Astrocyte (in vitro differentiated cells and primary cell): ENCODE measurements around the gene TCEANC.

Experiments used
- EZH2 ChIP-seq: IDR thresholded peaks from 2 replicates; pipeline ENCODE4 v1.6.1; 2012; ENCODE audit warnings: mild to moderate bottlenecking, low read length, inconsistent platforms; ENCODE audit not compliant: insufficient read depth
- TF ChIP-seq, protein P1 (sequence below): IDR thresholded peaks from 2 replicates; pipeline ENCODE4 v1.5.1; 2011; ENCODE audit warnings: low read depth, mild to moderate bottlenecking, inconsistent platforms, low read length, moderate library complexity; ENCODE audit not compliant: insufficient read depth

GRCh38 chrX:13685126-13685763 lies 32.3 kb downstream of the TCEANC start:
- TF ChIP-seq, protein P1, sequence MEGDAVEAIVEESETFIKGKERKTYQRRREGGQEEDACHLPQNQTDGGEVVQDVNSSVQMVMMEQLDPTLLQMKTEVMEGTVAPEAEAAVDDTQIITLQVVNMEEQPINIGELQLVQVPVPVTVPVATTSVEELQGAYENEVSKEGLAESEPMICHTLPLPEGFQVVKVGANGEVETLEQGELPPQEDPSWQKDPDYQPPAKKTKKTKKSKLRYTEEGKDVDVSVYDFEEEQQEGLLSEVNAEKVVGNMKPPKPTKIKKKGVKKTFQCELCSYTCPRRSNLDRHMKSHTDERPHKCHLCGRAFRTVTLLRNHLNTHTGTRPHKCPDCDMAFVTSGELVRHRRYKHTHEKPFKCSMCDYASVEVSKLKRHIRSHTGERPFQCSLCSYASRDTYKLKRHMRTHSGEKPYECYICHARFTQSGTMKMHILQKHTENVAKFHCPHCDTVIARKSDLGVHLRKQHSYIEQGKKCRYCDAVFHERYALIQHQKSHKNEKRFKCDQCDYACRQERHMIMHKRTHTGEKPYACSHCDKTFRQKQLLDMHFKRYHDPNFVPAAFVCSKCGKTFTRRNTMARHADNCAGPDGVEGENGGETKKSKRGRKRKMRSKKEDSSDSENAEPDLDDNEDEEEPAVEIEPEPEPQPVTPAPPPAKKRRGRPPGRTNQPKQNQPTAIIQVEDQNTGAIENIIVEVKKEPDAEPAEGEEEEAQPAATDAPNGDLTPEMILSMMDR, result no peak
- no peak for TF ChIP-seq EZH2
